HG03196 (cell line): ENCODE measurements around the gene RASAL3.
"Not testable (repeated sequence)": the region's sequence is repeated elsewhere in the genome, so short reads cannot be mapped to it uniquely, and the experiment has no call there.

Experiments used
- ATAC-seq: cut with Tn5 transposase; IDR thresholded peaks from one replicate; pipeline ENCODE4 v1.9.1; 2021; ENCODE audit not compliant: unreplicated experiment

RASAL3 gene

GRCh38 chr19:15475169-15475568 lies 10.8 kb upstream of the RASAL3 start:
- no peak for ATAC-seq

GRCh38 chr19:15473821-15474220 lies 9.5 kb upstream of the RASAL3 start:
- ATAC-seq = not testable (repeated sequence)

GRCh38 chr19:15471639-15472101 lies 7.3 kb upstream of the RASAL3 start:
- no peak for ATAC-seq

GRCh38 chr19:15469513-15470297 lies 5.4 kb upstream of the RASAL3 start:
- ATAC-seq = no peak

- no peak for ATAC-seq
Observed at GRCh38 chr19:15468675-15469512, 4.5 kb upstream of the RASAL3 start.

GRCh38 chr19:15467734-15468214 lies 3.4 kb upstream of the RASAL3 start:
- ATAC-seq = no peak

GRCh38 chr19:15466851-15467733 lies 2.7 kb upstream of the RASAL3 start:
- peak; percentile 58 for ATAC-seq

- ATAC-seq = peak; percentile 35
Observed at GRCh38 chr19:15463861-15464371, 428 bp downstream of the RASAL3 start.

GRCh38 chr19:15461694-15462093 lies 2.6 kb downstream of the RASAL3 start:
- no peak for ATAC-seq

- ATAC-seq = no peak
Observed at GRCh38 chr19:15457701-15458484, 6.5 kb downstream of the RASAL3 start.

GRCh38 chr19:15456871-15457700 lies 7.3 kb downstream of the RASAL3 start:
- ATAC-seq = no peak

- ATAC-seq = no peak
Observed at GRCh38 chr19:15456441-15456840, 7.9 kb downstream of the RASAL3 start.

- ATAC-seq = no peak
Observed at GRCh38 chr19:15455996-15456395, 8.3 kb downstream of the RASAL3 start.

- no peak for ATAC-seq
Observed at GRCh38 chr19:15453906-15454860, 10.2 kb downstream of the RASAL3 start.

- no peak for ATAC-seq
Observed at GRCh38 chr19:15453091-15453578, 11.2 kb downstream of the RASAL3 start.

- no peak for ATAC-seq
Observed at GRCh38 chr19:15452111-15453047, 12.0 kb downstream of the RASAL3 start.

GRCh38 chr19:15450528-15450890 lies 13.8 kb downstream of the RASAL3 start:
- no peak for ATAC-seq
